ENCODE measurements around the gene ITIH2. TPM values are rescaled to one million over a fixed set of nuclear protein-coding genes. Genes with fewer than 3 reads are reported as not detected.
"Not testable (repeated sequence)": the region's sequence is repeated elsewhere in the genome, so short reads cannot be mapped to it uniquely, and the experiment has no call there.

The ITIH2 gene, protein sequence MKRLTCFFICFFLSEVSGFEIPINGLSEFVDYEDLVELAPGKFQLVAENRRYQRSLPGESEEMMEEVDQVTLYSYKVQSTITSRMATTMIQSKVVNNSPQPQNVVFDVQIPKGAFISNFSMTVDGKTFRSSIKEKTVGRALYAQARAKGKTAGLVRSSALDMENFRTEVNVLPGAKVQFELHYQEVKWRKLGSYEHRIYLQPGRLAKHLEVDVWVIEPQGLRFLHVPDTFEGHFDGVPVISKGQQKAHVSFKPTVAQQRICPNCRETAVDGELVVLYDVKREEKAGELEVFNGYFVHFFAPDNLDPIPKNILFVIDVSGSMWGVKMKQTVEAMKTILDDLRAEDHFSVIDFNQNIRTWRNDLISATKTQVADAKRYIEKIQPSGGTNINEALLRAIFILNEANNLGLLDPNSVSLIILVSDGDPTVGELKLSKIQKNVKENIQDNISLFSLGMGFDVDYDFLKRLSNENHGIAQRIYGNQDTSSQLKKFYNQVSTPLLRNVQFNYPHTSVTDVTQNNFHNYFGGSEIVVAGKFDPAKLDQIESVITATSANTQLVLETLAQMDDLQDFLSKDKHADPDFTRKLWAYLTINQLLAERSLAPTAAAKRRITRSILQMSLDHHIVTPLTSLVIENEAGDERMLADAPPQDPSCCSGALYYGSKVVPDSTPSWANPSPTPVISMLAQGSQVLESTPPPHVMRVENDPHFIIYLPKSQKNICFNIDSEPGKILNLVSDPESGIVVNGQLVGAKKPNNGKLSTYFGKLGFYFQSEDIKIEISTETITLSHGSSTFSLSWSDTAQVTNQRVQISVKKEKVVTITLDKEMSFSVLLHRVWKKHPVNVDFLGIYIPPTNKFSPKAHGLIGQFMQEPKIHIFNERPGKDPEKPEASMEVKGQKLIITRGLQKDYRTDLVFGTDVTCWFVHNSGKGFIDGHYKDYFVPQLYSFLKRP
- not detected in 2 replicates for total RNA-seq (2014; rRNA removed)
- 0.01 TPM for polyA plus RNA-seq (2012)

DNA sequence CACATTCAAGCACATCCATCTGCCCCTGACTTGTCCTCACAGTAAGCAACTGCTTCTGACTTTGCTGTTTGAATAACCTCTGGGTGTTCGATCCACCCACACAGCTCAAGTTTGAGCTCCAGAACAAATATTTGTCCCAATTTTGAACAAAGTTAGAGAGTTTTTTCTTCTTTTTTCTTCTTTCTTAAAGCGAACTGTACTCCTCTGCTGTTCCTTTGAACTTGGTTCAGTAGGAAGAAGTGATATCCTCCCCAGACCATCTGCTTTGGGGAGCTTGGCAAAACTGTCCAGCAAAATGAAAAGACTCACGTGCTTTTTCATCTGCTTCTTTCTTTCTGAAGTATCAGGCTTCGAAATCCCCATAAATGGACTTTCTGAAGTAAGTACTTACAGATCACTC is at the start of gene ITIH2:
ITIH2 (plus strand) TSS at position 177 of the 400 bp plus-strand sequence; CDS start at position 296, 119 bp downstream.
- DNase-seq (ENCODE audit: low read depth), result no peak

DNA sequence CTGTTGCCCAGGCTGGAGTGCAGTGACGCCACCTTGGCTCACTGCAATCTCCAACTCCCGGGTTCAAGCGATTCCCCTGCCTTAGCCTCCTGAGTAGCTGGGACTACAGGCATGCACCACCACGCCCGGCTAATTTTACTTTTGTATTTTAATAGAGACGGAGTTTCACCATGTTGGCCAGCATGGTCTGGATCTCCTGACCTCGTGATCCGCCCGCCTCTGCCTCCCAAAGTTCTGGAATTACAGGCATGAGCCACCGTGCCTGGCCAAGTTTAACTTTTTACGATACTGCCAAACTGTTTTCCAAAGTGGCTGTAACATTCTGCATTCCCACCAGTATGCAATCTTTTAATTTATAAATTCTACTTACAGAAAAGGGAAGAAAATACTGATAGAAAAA is 46.0 kb upstream of the ITIH2 start:
- DNase-seq (ENCODE audit: low read depth), result not testable (repeated sequence)

DNA sequence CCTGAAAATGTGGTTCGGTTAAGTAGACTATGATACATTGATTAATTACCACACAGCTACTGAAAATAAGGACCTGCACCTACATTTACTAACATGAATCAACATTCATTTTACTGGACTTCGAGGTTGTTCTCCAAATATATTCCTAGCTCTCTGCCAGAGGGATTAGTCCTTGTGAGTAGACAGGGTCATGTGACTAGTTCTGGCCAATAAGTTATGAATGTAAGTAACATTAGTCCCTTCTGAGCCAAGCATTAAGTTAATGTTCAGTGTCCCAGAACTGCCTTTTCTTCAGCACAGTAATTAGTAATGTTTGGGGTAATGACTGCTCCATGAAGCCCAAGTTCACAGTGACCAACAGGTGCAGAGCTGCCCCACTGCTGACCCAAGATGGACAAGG is 45.6 kb upstream of the ITIH2 start:
- DNase-seq (ENCODE audit: low read depth), result no peak

DNA sequence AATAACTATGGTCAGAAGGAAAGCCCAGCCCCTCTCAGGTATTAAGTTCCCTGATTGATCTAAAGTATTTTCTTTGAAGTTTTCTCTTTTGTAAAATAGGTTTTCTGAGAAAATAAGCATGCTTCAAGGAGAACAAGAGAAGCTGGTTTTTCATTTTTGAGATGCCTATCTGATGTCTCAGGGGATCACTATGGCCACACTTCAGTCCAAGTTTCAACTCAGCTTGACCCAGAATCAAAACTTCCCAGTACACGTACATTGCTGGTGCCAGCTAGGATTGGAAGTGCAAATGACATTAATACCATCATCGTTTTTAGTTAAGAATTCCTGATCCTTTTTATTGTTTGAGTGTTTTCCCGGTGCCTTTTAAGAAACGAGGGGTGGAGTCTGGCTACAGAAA is 43.6 kb upstream of the ITIH2 start:
- no peak for DNase-seq (ENCODE audit: low read depth)

DNA sequence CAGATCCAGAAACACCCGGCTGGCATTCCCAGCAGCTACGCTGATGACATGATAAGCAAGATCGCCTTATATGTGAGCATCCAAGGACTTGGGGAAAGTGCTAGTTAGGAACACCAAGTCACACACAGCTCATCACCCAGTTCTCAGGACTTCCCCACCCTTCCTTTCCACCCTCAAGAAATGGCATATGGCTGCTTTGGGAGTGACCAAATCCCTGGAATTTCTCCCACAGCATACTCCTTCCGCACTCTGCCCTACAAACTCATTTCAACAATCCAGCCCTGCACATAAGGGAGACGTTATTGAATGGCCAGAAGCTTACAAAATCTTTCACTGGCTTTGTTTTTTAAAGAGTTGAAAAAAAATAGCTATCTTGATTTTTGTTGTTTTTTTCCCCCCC is 40.6 kb upstream of the ITIH2 start:
- DNase-seq (ENCODE audit: low read depth), result no peak

DNA sequence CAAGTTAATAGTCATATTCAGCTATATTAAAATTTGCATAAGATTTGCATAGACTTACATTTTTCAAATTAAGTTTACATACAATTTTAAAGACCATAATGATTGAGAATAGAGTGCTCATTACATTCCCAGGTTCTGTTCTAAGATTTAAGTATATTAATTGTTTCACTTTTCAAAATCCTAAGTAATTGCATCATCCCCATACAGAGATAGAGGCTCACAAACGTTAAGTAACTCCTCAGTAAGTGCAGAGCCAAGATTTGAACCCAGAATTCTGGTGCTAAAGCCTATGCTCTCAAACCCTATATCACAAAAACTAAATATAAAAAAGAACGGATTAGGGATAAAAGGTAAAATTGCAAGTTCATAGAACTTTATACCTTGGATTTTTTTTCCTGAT is 38.4 kb upstream of the ITIH2 start:
- no peak for DNase-seq (ENCODE audit: low read depth)

DNA sequence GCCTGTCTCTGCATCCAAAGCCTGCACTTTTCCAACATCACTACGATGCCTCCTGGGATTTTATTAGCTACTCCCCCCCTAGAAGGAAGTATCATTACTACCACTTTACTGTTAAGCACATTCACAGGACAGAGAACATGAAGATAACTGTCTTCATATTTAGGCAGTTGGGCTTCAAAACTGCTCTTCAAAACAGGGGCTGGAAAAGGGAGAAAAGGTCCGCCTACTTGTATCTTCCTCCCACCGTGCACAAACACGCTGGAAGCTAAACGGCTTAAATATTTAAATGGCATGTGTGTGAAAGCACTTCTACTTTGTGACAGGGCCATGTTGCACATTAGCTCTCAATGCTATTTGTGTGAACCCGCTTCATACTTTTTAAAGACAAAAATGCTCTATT is 37.3 kb upstream of the ITIH2 start:
- no peak for DNase-seq (ENCODE audit: low read depth)

DNA sequence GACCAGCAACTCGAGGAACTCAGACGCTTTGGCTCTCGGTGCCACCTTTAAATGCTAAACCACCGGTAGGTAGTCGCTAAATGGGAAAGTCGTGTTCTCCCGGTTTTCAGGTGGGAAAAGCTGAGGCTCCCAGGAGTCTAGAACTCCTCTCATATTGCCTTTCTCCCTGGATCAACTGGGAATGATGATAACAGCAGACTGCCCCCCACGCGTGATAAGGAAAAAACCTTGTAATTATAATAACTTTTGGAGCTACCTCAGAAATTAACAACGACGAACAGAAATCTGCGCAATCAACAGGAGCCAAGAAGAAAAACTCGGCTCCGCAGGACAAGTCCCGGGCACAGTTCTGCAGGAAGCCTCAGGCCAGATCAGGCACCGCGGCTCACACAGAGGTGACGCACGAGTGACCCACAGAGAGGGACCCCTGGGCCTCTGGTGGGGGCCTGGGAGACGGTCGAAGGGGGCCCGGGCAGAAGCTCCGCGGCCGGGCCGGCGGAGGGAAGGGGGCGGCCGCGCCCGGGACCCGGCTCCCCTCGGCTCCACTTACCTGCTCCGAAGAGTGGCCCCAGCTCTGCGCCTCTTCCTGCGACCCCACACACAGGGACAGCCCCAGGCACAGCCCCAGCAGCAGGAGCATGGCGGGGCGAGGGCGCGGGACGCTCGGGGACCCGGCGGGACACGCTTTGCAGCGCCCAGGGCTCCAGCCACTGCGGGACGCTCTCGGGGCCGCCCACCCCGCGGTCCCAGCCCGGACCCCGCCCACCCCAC is 36.7 kb upstream of the ITIH2 start, which contains the start of gene ITIH5:
ITIH5 (minus strand) TSS at position 714 of the 771 bp plus-strand sequence; CDS start at position 640, 74 bp downstream.
- DNase-seq (ENCODE audit: low read depth), result no peak

DNA sequence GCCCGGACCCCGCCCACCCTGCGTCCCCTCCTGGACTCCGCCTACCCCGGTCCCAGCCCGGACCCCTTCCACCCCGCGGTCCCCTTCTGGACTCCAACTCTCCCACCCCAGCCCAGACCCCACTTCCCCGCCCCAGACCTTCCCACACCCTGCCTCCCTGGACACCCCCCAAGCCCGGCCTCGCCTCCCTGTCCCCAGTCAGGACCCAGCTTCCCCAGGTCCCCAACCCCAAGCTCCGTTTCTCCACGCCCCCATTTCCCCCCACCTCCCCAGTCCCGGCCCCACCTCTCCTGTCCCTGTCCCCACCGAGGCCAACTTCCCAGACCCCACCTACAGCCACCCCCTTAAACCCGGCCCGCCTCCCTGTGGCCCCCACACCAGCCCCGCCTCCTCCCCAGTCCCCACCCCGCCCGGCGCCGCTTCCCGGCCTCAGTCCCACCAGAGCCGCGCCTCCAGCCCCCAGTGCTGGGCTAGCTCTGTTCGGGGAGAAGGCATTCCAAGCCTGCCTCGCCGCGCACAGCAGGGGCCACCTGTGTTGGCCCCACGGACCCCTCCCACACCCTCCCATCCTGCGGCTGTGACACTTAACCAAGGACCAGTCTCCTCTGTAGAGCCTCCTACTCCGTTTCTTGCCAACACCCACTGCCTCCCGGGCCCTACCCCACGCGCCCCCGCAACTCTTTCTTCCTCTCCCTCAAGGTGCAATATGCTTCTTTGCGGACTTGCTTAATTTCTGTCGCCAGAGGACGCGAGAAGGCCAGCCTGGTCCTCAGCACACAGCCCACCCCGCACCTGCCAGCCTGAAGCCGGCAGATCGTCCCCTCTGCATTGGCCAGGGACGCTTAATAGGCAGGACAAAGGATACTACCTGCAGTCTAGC is 35.6 kb upstream of the ITIH2 start:
- no peak for DNase-seq (ENCODE audit: low read depth)

DNA sequence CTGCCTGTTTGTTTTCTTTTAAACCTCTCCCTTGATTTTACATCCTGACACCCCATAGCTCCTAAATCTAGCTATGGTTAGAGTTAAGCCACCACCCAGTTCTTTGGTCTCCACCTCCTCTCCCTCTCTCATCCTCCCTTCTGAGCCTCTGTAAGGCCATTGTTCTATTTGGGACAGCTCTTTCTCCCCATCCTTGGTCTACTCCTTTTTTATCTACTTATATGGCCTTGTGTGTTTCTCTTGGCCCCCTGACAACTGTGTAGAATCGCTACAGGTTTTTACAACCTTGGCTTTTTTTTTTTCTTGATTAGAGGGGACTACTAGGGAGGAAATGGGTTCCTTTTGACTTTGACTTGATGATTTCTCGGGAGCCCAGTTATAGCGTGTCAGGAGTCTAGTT is 33.0 kb upstream of the ITIH2 start:
- DNase-seq (ENCODE audit: low read depth), result no peak

DNA sequence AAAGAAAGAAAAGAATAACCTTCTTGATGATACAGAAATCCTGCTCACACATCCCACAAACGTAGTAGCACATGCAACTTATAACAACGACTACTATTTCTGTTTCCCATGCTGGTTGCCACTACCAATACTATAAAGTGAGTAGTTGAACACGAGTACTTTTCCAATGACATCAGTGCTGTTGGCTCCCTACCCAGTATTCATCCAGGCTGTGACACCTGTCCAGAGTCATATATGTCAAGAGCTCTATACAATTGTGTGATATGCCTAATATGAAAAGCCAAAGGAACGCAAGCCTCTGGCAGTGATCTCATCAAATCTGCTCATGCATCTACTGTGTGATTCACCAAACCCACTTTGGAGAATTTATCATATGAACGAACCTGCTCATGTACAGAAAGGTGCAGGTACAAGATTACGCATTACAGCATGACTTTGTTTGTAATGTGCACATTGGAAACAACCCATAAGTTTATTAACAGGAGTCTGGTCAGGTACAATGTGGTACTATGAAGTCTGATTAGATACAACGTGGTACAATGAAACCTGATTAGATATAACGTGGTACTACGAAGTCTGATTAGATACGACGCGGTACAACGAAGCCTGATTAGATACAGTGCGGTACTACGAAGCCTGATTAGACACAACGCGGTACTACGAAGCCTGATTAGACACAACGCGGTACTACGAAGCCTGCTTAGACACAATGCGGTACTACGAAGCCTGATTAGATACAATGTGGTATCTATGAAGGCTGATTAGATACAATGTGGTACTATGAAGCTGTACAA is 30.6 kb upstream of the ITIH2 start:
- peak; percentile 3 for DNase-seq (ENCODE audit: low read depth)

DNA sequence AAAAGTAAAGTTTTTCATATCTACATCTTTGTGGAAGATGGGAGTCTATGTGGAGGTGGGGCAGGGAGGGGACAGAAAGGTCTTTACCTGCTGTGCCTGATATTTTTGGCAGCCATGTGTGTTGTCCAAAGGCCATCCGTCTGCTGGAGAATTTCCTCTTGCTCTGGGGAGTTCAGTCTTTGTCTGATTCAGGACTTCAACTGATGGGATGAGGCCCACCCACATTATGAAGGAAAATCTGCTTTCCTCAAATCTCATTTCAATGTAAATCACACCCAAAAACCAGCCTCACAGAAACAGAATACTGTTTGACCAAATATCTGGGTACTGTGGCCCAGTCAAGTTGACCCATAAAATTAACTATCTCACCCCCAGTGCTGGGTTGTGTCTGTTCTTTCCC is 23.9 kb upstream of the ITIH2 start:
- no peak for DNase-seq (ENCODE audit: low read depth)

DNA sequence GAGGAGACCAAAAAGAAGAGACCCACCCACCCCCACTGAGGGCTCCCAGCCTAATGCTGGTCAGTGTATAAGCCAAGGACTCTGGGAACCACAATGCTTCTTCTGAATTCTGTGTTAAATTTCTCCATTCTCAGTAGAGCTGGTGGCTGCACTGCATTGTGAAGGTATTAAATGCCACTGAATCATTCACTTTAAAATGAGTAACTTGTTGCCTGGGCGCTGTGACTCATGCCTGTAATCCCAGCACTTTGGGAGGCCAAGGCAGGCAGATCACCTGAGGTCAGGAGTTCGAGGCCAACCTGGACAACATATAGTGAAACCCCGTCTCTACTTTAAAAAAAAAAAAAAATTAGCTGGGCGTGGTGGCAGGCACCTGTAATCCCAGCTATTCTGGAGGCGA is 23.0 kb upstream of the ITIH2 start:
- not testable (repeated sequence) for DNase-seq (ENCODE audit: low read depth)

DNA sequence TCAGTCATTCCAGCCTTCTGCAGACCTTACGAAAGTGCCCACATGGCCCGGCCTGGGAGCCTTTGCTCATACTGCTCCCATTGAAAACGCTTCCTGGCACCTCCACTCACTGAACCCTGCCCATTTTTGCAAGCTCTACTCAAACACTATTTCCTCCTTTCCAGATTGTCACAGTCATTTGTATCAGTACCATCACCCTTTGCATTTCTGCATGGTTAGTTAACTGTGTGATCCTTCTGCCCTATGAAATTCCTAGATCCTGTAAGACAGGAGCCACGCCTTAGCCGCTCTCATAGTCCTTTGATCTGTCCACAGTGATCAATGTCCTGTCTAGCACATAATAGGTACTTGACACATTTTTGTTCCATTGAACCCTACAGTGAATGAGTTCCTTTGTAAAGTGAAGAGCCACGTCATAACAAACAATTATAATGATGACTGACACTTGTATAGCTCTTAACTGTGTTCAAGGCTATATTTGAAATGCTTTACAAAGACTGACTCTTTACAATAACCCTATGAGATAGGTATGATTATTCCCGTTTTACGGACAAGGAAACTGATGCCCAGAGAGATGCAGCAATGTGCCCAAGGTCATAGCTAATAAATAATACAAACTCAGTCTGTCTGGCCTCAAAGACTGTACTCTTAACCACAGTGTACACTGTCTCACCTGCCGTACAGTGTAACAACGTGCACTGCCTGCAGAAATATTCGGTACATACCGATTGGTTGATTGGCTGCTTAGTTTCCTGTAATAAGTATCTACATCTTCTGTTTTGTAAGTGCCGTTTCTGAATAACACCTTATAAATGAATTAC is 16.6 kb upstream of the ITIH2 start:
- DNase-seq (ENCODE audit: low read depth), result no peak

DNA sequence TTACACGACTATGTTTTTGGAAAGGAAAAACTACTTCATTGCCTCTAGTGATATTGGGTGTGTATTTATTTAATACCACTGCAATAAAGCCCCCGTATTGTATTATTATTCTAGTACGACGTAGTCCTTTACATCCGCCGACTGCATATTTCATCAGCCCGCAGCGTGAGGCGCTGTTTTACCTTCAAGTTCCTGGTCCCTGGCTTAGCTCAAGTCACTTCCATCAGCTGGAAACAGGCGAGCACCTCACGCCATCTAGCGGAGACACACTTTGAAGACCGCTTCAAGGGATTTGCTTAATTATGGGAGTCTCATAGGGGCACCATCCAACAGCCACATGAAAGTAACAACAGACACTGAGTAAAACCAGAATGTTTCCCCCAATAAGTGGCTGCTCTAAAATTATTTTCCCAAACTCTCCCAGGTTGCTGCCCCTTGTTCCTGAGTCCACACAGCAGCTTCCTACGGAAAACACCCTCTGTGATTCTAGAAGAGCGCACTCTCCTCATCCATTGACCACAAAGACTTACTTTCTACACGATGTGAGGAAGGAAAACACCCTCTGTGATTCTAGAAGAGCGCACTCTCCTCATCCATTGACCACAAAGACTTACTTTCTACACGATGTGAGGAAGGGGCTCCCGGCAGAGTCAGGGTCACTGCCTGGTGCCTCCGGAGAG is 15.7 kb upstream of the ITIH2 start:
- peak; percentile 73 for DNase-seq (ENCODE audit: low read depth)

DNA sequence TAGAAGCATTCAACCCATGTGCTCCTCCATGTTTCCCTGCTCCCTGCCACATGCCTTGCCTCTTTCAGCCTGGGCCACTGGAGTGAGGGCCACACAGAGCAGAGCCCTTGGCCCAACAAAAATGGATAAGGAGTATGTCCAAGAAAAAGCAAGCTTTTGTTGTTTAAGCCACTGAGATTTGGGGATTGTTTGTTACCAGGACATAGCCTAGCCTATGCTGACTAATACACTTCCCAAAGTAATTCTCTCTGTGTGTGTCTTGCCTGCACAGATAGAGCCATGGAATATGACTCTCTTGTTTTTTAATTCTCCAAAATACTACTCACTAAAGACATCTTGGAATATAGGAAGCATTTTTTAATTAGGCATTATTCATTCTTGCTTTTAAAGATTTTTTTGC is 13.5 kb upstream of the ITIH2 start:
- DNase-seq (ENCODE audit: low read depth), result no peak

DNA sequence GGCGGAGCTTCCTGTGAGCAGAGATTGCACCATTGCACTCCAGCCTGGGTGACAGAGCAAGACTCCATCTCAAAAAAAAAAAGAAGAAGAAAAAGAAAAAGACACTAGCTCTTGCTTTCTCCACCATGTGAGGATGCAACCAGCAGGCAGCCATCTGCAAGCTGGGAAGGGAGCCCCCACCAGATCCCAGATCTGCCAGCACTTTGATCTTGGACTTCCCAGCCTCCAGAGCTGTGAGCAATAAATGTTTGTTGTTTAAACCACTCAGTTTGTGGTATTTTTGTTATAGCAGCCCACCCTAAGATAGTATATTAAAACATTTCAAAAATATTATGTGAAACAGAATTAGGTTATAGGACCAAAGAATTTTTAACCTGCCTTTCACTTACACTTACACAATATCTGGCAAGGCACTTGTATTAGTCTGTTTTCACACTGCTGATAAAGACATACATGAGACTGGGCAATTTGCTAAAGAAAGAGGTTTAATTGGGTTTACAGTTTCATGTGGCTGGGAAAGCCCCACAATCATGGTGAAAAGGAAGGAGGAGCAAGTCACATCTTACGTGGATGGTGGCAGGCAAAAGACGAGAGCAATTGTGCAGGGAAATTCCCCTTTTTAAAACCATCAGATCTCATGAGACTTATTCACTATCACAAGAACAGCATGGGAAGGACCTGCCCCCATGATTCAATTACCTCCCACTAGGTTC is 12.1 kb upstream of the ITIH2 start:
- DNase-seq (ENCODE audit: low read depth), result not testable (repeated sequence)

DNA sequence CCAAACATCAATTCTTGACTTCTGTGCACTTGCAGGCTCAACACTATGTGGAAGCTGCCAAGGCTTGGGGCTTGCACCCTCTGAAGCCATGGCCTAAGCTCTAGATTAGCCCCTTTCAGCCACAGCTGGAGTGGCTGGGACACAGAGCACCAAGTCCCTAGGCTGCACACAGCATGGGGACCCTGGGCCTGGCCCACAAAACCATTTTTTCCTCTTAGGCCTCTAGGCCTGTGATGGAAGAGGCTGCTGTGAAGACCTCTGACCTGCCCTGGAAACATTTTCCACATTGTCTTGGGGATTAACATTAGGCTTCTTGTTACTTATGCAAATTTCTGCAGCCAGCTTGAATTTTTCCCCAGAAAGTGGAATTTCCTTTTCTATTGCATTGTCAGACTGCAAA is 10.7 kb upstream of the ITIH2 start:
- not testable (repeated sequence) for DNase-seq (ENCODE audit: low read depth)
